Measurements from ENCODE around the gene HEATR1.

Gene HEATR1

DNA sequence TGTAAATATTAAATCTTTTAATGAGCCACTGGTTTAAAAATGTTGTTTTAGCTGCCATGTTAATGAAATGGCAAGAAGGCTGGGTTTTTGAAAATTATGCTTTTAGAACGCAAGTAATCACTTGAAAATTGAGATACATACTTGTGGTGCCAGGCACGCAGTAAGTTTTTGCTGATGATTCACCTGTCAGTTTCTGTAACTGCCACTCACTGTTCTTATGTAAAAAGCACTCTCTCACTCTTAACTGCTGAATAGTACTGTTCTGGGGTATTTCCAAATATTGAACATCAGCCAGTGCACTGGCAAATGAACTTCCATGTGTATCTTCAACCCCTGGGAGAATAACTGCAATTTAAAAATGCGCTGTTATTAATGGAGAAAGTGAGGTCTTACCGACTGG lies 62.6 kb downstream of the HEATR1 start:
- DNase-seq (ENCODE audit: low read depth in 4 of 4, low spot score in 1 of 4), result no peak

- DNase-seq (ENCODE audit: low read depth in 4 of 4, low spot score in 1 of 4), result no peak
Observed at GRCh38 chr1:236540813-236541465, 63.4 kb downstream of the HEATR1 start.

GRCh38 chr1:236536540-236536939 lies 67.8 kb downstream of the HEATR1 start:
- DNase-seq (ENCODE audit: low read depth in 4 of 4, low spot score in 1 of 4), result no peak

DNA sequence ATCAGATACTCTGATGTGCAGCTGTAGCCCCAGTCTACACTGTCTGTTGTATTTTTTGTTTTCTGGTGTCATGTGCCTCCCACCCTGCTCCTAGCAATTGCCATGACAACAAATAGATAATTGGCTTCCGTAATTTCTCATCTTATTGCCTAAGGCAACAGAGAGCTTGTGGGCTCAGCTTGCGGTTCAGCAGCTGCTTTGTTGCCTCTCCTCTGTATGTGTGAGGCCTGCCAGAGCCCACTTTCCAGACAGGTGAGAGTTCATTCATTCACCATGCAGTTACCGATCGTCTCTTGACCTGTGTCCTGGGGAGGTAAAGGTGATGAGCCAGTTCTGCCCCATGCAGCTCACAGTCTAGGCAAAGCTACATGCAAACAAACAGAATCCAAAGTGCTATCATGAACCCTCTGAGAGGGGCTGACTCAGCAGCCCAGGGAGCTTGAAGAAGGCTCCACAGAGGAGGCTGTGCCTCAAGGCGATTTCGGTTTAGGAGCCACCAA lies 68.6 kb downstream of the HEATR1 start:
- no peak for DNase-seq (ENCODE audit: low read depth in 4 of 4, low spot score in 1 of 4)

- DNase-seq (ENCODE audit: low read depth in 4 of 4, low spot score in 1 of 4), result no peak
Observed at GRCh38 chr1:236535190-236535589, 69.1 kb downstream of the HEATR1 start.

DNA sequence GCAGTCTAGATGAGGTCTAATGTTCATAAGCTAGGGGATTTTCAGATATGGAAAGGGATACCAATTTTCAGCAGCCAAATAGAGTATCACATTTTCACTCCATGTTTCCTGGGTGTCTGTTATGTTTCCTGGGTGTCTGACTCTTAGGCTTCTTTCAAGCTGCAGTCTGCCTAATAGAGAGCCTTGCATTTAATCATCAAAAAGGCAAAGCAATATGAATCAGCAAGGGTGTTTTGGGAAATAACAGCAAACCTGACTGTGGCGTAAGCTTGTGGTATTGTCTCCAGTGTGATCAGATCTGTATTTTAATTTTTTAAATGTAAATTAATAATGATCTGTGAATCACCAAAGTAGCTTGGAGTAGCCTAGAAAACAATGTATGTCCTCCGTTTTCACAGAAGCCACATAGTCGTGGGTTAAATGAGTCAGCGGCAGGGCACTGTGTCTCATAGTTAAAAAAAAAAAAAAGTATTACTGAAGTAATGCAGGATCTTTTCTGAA lies 70.1 kb downstream of the HEATR1 start:
- peak in 1 of 4 experiments; percentile 28 for DNase-seq (ENCODE audit: low read depth in 4 of 4, low spot score in 1 of 4)

DNA sequence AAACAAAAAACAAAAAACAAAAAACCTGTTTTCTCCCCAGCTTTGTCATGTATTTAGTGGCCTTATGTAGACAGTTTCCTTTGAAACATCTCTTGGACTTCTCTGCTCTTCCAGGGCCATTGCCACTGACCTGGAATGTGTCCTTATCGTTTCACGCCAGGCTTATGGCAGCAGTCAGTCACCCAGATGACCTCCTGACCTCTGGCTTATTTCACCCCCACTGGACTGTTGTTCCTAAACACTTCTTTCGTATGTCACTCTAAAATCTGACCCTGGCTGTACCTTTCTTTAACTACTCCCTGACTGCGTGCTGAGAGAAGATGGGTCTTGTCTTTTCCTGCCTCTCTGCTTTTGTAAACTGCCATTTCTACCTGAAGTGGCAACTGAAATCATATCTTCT lies 71.5 kb downstream of the HEATR1 start:
- no peak for DNase-seq (ENCODE audit: low read depth in 4 of 4, low spot score in 1 of 4)

- no peak for DNase-seq (ENCODE audit: low read depth in 4 of 4, low spot score in 1 of 4)
Observed at GRCh38 chr1:236530959-236531358, 73.4 kb downstream of the HEATR1 start.

DNA sequence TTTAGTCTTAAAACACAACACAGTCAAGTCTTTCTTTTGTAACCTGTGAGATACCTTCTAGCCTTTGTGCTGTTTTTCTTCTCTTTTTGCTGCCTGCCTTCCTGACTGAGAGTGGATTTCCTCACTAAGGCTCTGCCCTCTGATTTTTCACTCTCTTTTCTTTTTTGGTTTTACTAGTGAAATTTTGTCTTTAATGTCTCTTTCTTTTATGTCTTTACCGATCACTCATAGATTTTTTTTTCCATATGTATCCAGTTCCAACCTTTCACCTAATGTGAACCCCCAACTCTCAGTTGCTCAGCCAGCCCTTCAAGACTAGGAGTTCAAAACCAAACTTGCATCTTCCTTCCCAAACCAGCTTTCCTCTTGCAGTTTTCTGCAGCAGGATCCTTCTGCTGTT lies 74.0 kb downstream of the HEATR1 start:
- no peak for DNase-seq (ENCODE audit: low read depth in 4 of 4, low spot score in 1 of 4)

DNA sequence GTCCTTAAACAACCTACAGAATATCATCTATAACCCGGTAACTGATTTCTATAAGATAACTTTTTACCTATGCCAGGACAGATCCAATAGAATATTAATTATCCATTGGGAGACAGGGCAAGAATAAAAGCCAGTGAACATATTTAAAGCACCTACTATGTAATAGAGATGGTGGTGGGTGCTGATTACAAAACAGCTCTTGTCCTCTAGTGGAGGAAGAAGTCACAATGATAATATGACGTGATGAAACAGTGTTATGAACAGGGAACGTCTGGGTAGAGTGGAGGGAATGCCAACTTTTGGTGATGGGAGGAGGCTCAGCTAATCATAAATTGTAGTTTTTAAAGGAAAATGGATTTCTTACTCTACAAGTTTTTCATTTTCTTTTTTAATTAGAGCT lies 78.2 kb downstream of the HEATR1 start:
- DNase-seq (ENCODE audit: low read depth in 4 of 4, low spot score in 1 of 4), result no peak

DNA sequence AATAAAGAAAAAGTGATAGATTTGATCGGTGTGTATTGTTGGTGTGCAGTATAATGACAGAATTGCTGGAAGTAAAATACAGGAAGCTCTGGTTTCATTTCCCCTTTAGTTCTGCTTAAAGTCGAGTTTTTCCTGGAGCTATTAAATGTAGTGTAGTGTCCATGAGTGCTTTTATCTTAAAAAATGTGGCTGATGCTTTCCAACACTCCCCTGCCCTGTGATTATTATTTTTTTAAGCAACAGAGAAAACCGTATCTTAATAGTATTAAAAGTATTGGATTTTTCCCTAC lies 79.5 kb downstream of the HEATR1 start:
- DNase-seq (ENCODE audit: low read depth in 4 of 4, low spot score in 1 of 4), result no peak

DNA sequence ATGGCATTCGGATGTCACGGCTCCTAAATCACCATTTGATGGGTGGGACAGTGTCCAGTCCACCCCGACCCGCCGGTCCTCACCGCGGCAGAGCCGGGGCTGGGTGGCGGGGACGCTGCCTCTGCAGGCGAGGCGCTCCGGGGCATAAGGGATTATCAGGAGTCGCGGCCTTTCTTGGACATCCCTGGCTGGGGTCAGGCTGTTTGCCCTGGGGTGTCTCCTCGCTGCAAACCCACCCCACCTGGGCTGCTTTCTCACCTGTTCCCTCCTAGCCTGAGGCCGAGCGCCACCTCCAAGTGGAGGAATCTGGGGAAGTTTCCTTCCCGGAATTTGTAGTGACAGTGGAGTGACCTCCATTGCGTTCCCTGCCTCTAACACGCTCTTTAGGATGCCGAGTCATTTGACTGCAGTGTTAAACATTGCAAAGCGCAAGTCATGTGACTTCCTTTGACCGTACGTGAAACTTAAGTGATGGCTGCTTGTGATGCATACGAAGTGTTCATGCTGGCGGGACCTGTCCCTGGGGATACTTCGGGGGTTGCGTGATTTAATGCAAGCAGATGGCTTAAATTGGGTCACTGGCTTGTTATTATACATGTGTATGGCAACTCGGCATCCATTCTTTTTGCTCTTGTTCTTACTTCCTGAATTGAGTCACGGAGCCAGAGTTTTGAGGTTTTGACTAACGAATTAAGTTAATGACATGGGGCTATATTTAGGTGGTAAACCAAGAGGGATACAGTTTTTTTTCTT lies 80.0 kb downstream of the HEATR1 start:
- DNase-seq (ENCODE audit: low read depth in 4 of 4, low spot score in 1 of 4), result peak; percentile 21 to 39 (median 36)

GRCh38 chr1:236523704-236524141 lies 80.6 kb downstream of the HEATR1 start, which contains the start of gene LGALS8:
LGALS8 (plus strand) TSS chr1:236523982; CDS start chr1:236526071, 2,089 bp downstream.
- DNase-seq (ENCODE audit: low read depth in 4 of 4, low spot score in 1 of 4), result peak; percentile 62 to 89 (median 78)

DNA sequence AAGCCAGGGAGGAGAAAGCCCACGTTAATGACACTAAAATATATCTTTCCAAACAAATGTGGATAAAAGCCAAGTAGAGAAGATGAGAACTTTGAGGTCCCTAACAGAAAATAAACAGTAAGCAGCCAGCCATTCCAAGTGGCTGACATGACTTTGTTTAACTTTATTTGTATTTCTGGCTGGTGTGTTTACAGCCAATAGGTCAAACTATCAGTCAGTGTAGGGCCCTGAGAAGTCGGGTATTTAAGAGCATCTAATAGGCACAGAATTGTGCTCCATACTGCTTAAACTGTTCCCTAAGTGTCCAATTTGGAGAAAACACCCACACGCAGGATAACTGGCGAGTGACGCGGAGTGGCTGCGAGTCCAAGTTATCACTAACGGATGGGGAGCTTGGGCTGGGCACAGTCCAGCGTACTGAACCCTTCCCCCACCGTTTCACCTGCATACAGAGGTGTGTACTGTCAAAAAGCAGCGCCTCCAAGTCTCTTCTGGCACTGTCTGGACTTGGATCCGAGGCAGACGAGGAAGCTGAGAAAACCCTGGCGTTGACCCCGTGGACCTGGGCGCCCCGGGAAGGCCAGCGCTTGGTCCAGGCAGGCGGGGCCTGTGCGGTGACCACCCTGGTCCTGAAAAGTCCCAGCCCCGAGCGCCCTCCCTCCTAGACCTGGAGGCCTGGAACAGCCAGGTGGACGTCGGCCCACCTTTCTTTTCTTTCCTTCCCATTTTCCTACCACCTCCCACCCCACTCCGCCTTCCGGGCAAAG lies 81.2 kb downstream of the HEATR1 start:
- no peak for DNase-seq (ENCODE audit: low read depth in 4 of 4, low spot score in 1 of 4)

GRCh38 chr1:236520445-236521005 lies 83.8 kb downstream of the HEATR1 start:
- no peak for DNase-seq (ENCODE audit: low read depth in 4 of 4, low spot score in 1 of 4)

- DNase-seq (ENCODE audit: low read depth in 4 of 4, low spot score in 1 of 4), result no peak
Observed at GRCh38 chr1:236518322-236518721, 86.0 kb downstream of the HEATR1 start.

GRCh38 chr1:236516929-236517704 lies 87.2 kb downstream of the HEATR1 start:
- no peak for DNase-seq (ENCODE audit: low read depth in 4 of 4, low spot score in 1 of 4)

- no peak for DNase-seq (ENCODE audit: low read depth in 4 of 4, low spot score in 1 of 4)
Observed at GRCh38 chr1:236515443-236515958, 88.8 kb downstream of the HEATR1 start.

DNA sequence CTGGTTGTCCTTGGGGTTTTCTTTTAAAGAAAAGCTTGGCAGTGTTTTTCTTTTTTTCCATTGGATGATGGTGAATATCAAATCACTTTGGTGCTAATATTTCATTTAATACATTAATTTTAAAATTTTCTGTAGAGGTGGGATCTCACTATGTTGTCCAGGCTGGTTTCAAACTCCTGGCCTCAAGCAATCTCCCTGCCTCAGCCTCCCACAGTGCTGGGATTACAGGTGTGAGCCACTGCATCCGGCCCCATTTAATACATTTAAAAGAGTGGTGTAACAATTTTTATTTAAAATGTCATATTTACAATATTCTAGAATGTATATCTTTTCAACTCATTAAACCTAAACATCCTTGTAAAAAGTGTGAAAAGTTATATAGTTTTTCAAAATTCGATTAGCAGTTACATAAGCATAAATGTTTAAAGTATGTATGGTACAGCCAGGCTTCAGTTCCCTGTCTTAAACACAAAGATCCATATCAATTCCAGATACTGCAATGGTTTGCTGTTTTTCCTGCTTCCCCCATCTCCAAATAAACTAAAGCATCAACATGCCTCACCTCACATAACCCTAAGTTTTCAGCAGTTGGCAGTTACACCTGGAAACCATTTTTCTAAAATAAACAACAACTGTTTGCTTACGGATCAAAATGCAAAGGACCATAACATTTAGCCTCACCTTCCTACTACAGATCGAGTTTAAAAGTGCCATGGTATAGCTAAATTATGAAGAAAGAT lies 89.4 kb downstream of the HEATR1 start:
- no peak for DNase-seq (ENCODE audit: low read depth in 4 of 4, low spot score in 1 of 4)

Data from stimulated activated CD4-positive, alpha-beta T cell treated with anti-CD3 and anti-CD28 coated beads, Interleukin-1b, Interleukin-23, amount 100 ng/mL, for 24 hours (primary cell).